Mammary epithelial cell (primary cell): Measurements from ENCODE around the gene MAEA.

Source experiments
- CTCF ChIP-seq, 2 donors: IDR thresholded peaks in 1 of 2; conservative IDR thresholded peaks in 1 of 2; 2 replicates each; pipeline ENCODE4 v1.5.1; 2011 to 2012; ENCODE audit warnings: inconsistent platforms in 2 of 2, low read length in 2 of 2, mild to moderate bottlenecking in 2 of 2, control low read depth in 1 of 2, low read depth in 1 of 2; ENCODE audit not compliant: insufficient read depth in 1 of 2; ENCODE audit errors: extremely low read depth in 1 of 2
- EZH2 ChIP-seq: IDR thresholded peaks from 2 replicates; pipeline ENCODE4 v1.6.1; 2012; ENCODE audit warnings: low read length, inconsistent platforms, borderline replicate concordance

GRCh38 chr4:1363513-1363912 lies 73.8 kb downstream of the MAEA start:
- TF ChIP-seq CTCF (conservative IDR thresholded peaks at IDR 0.05 in 1 of 2, IDR thresholded peaks at IDR 0.05 in 1 of 2; ENCODE audit: extremely low read depth in 1 of 2, insufficient read depth in 1 of 2, low read depth in 1 of 2, low read length in 2 of 2), result no peak
- no peak for TF ChIP-seq EZH2
